Medulla oblongata (tissue), 1 donor: ENCODE data around the gene FKBP11.
A peak's percentile ranks its signal among the peaks of the same experiment; 100 is the strongest.

Experiments used
- DNase-seq: peaks from one replicate; pipeline ENCODE4 v3.0.0-alpha.2; 2015; ENCODE audit errors: extremely low spot score

Gene FKBP11

DNA sequence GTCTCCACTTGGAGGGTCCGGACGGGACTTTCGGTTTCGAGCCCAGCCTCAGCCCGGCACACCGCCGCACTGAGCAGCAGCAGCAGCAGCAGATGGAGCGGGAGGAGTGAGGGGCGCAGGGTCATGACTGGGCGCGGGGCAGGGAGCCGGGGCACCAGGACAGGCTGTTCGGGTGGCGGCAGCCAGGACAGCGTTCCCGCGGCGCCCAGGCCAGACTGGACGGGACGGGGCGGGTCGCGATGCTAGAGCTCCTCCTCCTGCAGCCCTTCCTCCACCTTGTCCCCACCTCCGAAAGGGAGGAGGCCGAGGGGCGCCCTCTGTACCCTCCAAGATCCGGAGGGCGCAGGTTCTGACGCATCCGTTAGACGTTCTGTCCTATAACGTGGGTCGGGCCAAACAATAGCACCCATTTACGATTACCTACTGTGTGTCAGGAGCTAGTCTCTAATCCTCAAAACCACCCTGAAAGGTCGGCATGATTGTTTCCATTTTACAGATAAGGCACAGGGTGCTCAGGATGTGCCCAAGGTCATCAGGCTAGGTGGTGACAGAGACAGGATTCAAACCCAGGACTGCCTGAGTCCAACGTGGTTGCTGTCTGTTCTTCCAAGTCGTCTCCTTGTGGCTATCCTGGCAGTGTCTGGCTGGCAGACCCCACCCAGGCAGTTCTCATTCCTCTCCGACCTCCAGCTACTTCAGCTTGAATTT, at the start of gene FKBP11:
Gene FKBP11 (minus strand): TSS at position 189 of the 708 bp plus-strand sequence. CDS start 64 bp downstream, at position 125.
- DNase-seq = peak; percentile 21

- DNase-seq = no peak
These were observed 48.8 kb upstream of the FKBP11 start for GRCh38 chr12:48973941-48974673.

GRCh38 chr12:48973531-48973930, 48.2 kb upstream of the FKBP11 start:
- DNase-seq = no peak

DNA sequence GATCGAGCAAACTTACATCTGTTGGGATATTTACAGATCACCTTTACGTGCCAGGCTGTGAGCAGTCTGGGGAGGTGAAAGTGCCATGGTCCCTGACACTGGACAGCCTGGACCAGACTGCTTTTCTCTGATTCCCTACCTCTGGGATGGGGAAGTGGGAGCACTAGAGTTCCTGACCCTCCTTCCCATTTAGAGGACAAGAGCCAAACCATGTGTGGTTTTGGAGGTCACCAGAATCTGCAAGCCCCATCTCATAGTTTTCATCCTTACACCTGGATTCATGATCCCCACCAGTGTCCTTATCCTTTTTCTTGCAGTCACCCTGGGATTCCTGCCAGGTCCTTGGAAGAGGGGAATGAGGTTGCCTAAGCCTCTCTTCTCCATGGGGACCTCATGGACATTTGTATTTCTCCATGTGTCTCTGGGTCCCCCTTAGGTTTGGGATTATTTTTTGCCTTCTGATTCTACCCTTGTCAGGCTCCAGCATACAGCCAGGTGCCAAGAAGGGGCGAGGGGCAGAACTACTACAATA, 47.7 kb upstream of the FKBP11 start:
- no peak for DNase-seq

DNA sequence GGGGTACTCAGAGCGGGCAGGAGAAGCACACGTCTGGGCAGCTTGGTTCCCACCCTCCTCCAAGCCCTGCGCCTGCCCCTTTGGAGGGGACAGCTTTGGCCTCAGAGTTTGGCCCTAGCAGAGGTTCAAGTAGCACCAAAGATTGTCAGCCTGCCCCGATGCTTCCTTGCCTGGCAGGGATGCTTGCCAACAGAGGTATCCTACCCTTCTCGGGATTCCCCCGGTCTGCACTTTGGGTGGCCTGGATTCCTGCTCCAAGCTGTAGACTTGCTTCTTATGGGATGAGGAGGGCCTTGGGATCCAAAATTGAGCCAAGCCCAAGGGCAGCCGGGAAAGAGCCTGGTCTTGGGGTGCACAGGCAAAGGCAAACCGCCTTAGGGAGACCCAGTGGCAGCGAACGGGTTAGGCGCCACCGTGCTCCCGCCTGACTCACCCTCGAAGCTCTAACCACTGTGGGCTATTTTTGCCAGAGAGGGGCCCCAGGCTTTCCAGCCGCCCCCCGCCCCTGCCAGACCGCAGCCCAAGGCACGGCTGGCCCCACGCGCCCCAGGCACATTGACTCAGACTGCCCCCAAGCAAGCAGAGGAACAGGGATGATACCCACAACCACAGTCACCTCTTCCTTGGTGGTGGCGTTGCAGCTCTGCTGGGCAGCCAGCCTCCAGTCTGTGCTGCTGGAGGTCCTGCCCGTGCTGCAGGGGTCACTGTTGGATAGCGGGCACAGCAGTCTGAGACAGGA, 47.1 kb upstream of the FKBP11 start:
- DNase-seq = no peak

- no peak for DNase-seq
These were observed 45.5 kb upstream of the FKBP11 start for GRCh38 chr12:48970702-48971334.

DNA sequence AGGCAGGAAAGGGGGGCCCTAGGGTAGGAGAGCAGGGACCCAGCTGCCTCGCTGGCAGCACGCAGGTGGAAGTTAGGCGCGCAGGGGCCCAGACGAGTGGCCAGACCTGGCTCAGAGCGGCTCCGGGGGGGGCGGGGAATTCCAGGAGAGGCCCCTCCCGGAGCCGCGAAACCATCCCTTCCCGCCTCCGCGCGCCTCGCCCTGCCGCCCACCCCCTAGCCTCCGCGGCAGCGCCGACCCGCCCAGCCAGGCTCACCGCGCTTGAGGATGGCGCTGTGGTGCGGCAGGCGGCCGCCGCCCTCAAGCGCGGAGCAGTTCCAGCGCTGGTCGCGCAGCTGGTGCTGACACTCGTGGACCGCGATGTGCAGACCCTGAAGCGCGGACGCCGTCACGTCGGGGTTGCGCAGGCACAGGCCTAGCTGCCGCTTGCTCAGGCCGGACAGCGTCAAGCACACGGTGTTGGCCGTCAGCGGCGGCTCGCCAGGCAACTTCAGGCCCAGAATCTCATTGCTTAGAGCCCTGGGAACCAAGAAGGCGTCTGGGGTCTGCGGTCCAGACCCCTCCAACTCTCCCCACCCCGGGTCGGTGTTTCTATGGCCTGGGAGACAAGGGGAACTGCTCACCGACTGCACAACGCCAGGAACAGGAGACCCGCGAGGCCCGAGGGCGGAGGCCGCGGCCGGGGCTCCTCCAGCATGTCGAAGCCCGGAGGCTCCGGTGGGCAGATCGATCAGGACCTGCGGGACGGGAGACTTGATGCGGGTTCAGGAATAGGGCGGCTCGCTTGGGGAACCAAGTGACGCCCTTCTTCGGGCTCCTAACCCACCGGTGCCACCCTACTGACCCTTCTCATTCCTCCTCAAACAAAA, 44.8 kb upstream of the FKBP11 start:
- no peak for DNase-seq

- DNase-seq = no peak
These were observed 44.0 kb upstream of the FKBP11 start for GRCh38 chr12:48969160-48969771.

GRCh38 chr12:48968467-48968866, 43.2 kb upstream of the FKBP11 start:
- DNase-seq = no peak

DNA sequence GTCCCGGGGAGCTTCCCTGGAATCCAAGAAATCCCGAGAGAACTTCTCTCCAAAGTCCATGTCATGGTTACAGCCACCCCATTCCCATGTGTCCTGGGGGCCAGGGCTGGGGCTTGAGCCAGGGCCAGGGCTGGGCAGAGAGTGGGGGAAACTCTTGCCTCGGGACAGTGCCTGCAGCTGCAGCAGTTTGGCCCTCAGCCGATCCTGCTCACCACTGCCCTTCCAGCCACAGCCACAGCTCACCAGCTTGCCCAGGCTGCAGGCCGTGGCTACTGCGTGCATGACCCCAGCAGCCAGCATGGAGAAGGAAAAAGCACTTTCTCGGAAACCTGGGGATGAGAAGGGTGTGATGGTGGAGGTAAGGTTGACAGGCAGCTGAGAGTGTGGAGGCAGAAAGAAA, 42.7 kb upstream of the FKBP11 start:
- no peak for DNase-seq

DNA sequence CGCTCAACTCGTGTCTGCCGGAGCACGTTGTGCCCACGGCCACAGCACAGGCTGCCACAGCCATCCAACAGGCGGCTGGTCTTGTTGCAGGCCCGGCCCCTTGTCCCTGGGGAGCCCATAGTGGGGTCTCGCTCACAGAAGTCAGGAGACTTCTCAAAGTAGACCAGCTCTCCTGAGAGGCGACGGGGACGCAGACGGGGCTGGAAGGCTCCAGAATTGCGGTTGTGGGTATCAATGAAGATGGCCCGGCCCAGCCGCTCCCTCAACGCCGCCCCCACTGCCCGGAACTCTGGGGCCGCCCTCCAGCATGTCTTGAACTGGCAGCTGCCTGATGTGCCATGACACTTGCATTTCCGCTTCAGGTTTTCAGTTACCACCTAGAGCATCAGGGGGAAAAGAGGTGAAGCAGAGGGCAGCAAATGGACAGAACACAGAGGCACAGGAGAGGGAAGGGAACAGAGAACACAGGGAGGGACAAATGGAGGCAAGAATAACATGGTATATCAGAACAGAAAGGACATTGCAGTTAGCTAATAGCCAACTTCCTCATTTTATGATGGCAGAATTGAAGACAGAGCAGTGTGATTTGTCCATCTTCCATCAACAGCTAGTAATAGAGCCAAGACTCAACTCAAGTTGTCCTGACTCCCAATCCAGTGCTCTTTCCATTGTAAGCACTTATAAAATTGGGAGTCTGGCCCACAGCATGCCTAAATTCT, 41.0 kb upstream of the FKBP11 start:
- DNase-seq = no peak

DNA sequence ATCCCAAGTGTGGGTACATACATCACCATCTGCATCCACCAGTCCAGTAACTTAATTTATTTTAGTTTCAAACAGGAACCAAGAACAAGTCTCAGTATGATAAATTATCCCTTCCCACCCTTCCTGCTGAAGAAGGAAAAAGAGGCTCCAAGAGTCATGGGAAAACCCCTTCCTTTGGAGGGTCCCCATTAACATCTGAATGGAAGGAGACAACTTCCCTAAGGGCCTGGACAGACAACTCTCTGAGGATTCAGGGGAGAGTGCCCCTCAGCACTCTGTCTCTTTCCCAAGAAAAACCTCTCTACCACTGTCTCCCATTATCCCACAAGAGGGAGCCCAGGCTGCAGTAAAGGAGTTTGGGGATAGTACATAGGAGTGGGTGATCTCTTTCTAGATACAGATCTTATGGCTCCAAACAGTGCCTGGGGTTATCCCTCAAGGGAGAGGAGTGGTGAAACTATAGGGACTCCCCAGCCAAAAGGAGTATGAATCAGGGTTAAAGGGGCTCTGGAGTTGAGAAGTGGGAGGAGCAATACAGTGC, 40.1 kb upstream of the FKBP11 start:
- no peak for DNase-seq

DNA sequence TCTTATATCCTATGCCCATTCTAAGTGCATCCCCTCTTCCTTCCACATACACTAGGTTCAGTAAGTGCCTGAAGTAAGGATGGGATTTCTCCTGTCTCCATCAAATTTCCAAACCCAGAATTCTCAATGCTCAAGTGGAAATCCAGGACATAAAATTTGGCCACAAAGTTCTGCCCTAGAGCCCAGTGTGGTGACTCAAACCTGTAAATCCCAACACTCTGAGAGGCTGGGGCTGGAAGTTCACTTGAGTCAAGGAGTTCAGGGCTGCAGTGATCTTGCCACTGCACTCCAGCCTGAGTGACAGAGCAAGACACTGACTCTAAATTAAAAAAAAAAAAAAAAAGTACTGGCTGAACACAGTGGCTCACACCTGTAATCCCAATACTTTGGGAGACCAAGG, 36.5 kb upstream of the FKBP11 start:
- no peak for DNase-seq

DNA sequence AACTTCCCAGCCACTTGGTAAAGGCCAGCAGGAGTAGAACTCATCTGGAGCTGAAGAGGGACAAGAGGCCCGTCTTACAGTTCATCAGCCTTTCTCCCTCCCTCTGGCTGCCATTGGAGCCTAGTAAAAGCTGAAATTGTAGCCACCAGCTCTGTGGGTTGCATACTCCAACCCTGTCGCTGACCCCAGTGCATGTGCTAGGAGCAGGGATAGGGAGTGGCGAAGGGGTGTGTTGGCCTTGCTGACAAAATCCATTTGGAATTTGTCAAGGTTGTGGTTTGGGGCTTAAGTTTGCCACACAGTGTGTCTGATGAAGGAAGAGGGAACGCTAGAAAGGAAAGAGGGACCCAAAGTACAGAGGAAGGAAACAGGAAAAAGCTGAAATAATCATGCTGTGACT, 36.0 kb upstream of the FKBP11 start:
- DNase-seq = no peak

DNA sequence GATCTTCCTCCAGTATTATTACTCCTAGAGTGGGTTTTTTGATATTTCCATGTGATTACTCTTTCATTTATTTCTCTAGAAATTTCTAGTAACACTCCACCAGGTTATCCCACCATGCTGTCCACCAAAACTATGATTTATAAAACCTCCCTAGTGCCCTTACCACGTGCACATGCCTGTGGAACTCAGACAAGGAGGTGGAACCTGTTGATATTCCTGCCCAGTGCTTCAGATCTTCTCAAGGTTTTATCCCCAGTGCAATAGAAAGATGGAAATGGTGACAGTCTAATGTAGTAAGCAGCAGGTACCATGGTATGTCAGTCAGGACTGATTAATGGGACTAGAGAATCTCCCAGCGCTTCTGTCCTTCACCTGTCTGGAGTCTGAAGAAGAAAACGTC, 35.5 kb upstream of the FKBP11 start:
- DNase-seq = no peak

- no peak for DNase-seq
These were observed 32.7 kb upstream of the FKBP11 start for GRCh38 chr12:48958049-48958388.

DNA sequence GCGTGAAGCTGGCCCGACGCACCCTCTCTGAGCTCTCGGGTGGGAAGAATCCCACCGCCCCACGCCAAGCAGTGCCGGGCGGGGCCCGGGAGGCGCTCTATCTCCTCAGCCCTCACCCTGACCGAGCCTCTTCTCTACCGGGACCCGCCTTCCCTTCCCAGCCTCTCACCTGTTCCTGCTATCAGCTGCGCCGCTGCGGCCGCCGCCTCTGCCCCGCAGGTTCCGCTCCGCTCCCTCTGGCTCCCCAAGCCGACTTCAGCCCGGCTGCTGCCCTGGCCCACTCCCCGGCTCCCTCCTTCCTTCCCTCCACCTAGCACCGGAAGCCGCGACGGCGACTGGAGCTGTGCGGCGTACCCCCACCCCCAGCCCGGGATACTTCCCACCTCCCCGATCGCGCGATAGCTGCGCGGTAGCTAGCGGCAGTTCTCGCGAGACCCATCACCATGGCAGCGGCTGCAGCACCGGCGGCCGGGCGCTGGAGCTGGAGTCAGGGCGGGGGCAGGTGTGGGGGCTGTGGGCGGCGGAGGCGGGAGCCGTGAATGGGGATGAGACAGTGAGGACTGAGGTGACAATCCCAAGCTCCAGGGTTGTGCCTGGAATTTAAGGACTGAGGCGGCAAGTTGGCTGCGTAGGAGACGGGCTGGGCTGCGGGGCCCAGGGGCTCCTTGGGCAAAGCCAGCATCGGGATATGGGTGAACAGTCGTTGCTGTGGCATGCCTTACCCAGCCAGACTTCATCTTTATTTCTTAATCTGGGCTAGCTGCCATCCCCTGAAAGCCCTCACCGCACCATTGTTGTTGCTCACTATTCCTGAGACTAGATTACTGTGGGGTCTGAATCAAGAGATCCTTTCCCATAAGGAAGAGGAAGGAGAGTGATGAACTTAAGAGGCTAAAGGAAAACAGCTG, 32.1 kb upstream of the FKBP11 start, which contains the start of gene ARF3:
Gene ARF3 (minus strand): TSS at position 347 of the 908 bp plus-strand sequence. CDS start 16,392 bp downstream, outside the sequence.
- peak; percentile 95 for DNase-seq
